Testis (tissue), 3 donors: ENCODE measurements around the gene PXMP4. TPM values are rescaled to one million over a fixed set of nuclear protein-coding genes. Genes with fewer than 3 reads are reported as not detected.
"Not testable (repeated sequence)": the region's sequence is repeated elsewhere in the genome, so short reads cannot be mapped to it uniquely, and the experiment has no call there.

Experiments used
- DNase-seq: peaks from one replicate; pipeline ENCODE4 v3.0.0-alpha.2; 2019
- H3K27ac ChIP-seq, 2 donors: fragments of 200-600 bp; sonication (generic); one replicate each; pipeline ENCODE4 v1.5.1; 2019
- H3K27me3 ChIP-seq: fragments of 200-600 bp; sonication (generic); one replicate; pipeline ENCODE4 v1.5.1; 2019
- H3K36me3 ChIP-seq: fragments of 200-600 bp; sonication (generic); one replicate; pipeline ENCODE4 v1.5.1; 2017; ENCODE audit warnings: low read depth; ENCODE audit errors: missing control alignments
- H3K4me1 ChIP-seq: fragments of 200-600 bp; sonication (generic); one replicate; pipeline ENCODE4 v1.5.1; 2019
- H3K4me3 ChIP-seq, 2 donors: fragments of 200-600 bp; sonication (generic); one replicate each; pipeline ENCODE4 v1.5.1; 2017 to 2019
- H3K9me3 ChIP-seq: fragments of 200-600 bp; sonication (generic); one replicate; pipeline ENCODE4 v1.5.1; 2017
- CTCF ChIP-seq, 3 experiments: fragments of 450-650 bp in 2 of 3; fragments of 200-600 bp in 1 of 3; sonication (generic) in 1 of 3; IDR thresholded peaks; one replicate each; pipeline ENCODE4 v1.5.1; 2016 to 2019; ENCODE audit warnings: antibody characterized with exemption in 3 of 3, mild to moderate bottlenecking in 2 of 3, moderate library complexity in 1 of 3
- POLR2A ChIP-seq: fragments of 450-650 bp; IDR thresholded peaks from one replicate; pipeline ENCODE4 v1.6.1; 2017; ENCODE audit warnings: antibody characterized with exemption, mild to moderate bottlenecking, moderate library complexity
- WGBS, 2 donors: methylation state at CpG; one replicate each; pipeline ENCODE4 v1.1.5; 2018; 5-methylcytosine and 5-hydroxymethylcytosine counted together
- intact Hi-C: fragments of 100-400 bp; cut with DNase I; formaldehyde crosslinking; loops from one replicate; pipeline ENCODE4 v1.15.1; 2023; ENCODE audit warnings: low total_unique reads
- polyA plus RNA-seq: library from polyadenylated mRNA; stranded (reverse); fragments of 350-450 nt; fragmentation: Illumina TruSeq; extraction: RNeasy Lipid Tissue Mini Kit (QIAGEN cat#74804); gene quantifications from one replicate; pipeline ENCODE4 v1.2.3, GENCODE V29; 2014; ENCODE audit warnings: low read depth, low replicate concordance; ENCODE audit not compliant: insufficient read depth
- total RNA-seq, 2 donors: library from RNA; depleted of rRNA; stranded (reverse); fragments of >200 nt; gene quantifications; one replicate each; pipeline ENCODE4 v1.2.3, GENCODE V29; 2016

Gene PXMP4
- total and polyA plus RNA-seq, 3 donors from 2014 or later, result 4.6 to 6.8 (median 5.1) TPM

- Histone ChIP-seq H3K27me3 (no peaks in the 10 kb centered on the region), H3K4me3 (no peak overlapping the region), H3K4me1 (no peaks in the 10 kb centered on the region), H3K27ac (no peak overlapping the region), H3K36me3 (no peaks in the 10 kb centered on the region), H3K9me3 (no peaks in the 10 kb centered on the region)
- TF ChIP-seq CTCF (IDR thresholded peaks at IDR 0.05) (no peak), POLR2A (no peak)
- 39 to 40% methylated on average over 5 of the region's 5 CpGs for WGBS, 2 donors
- intact Hi-C loops, result no loop called here
- no peak for DNase-seq
These were observed 17.2 kb downstream of the PXMP4 start for GRCh38 chr20:33702861-33703260.

GRCh38 chr20:33701629-33702450 is 18.3 kb downstream of the PXMP4 start:
- Histone ChIP-seq H3K4me1 (no peaks in the 10 kb centered on the region), H3K27me3 (no peaks in the 10 kb centered on the region), H3K9me3 (no peaks in the 10 kb centered on the region), H3K4me3 (no peak overlapping the region), H3K27ac (no peak overlapping the region), H3K36me3 (no peaks in the 10 kb centered on the region)
- TF ChIP-seq CTCF (IDR thresholded peaks at IDR 0.05) (no peak), POLR2A (no peak)
- DNase-seq, result no peak
- 90 to 91% methylated on average over 11 to 26 of the region's 27 CpGs for WGBS, 2 donors
- intact Hi-C loops, result no loop called here

GRCh38 chr20:33700696-33701441 is 19.2 kb downstream of the PXMP4 start:
- WGBS, 2 donors, result 87 to 95% methylated on average over 18 to 45 of the region's 45 CpGs
- DNase-seq, H3K4me3 ChIP-seq, intact Hi-C loops, H3K4me1 ChIP-seq, H3K27ac ChIP-seq, H3K36me3 ChIP-seq, H3K27me3 ChIP-seq, H3K9me3 ChIP-seq: not testable (repeated sequence)

DNA sequence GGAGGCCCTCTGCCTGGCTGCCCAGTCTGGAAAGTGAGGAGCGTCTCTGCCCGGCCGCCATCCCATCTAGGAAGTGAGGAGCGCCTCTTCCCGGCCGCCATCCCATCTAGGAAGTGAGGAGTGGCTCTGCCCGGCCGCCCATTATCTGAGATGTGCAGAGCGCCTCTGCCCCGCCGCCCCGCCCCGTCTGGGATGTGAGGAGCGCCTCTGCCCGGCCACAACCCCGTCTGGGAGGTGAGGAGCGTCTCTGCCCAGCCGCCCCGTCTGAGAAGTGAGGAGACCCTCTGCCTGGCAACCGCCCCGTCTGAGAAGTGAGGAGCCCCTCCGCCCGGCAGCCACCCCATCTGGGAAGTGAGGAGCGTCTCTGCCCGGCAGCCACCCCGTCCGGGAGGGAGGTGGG is 21.1 kb downstream of the PXMP4 start:
- H3K36me3 ChIP-seq, H3K27me3 ChIP-seq, H3K27ac ChIP-seq, intact Hi-C loops, H3K4me1 ChIP-seq, H3K4me3 ChIP-seq, H3K9me3 ChIP-seq, DNase-seq: not testable (repeated sequence)
- 81 to 97% methylated on average over 7 to 23 of the region's 27 CpGs for WGBS, 2 donors

GRCh38 chr20:33697129-33697528 is 23.0 kb downstream of the PXMP4 start:
- no peak overlapping the region for H3K27ac ChIP-seq

More at GRCh38 chr20:33697129-33697528, 23.0 kb downstream of the PXMP4 start:
- DNase-seq, result peak; percentile 45
- intact Hi-C loops, result no loop called here
- WGBS, 2 donors, result 82 to 83% methylated on average over 8 of the region's 8 CpGs
- H3K27me3 ChIP-seq, result no peaks in the 10 kb centered on the region
- H3K36me3 ChIP-seq, result no peaks in the 10 kb centered on the region
- H3K4me3 ChIP-seq, result no peak overlapping the region
- no peaks in the 10 kb centered on the region for H3K9me3 ChIP-seq
- TF ChIP-seq POLR2A (no peak), CTCF (IDR thresholded peaks at IDR 0.05) (no peak)
- peaks cover 8% of the 10 kb centered on the region for H3K4me1 ChIP-seq
